Body of pancreas (tissue), 4 donors: ENCODE measurements around the gene NDUFA11. TPM values are rescaled to one million over a fixed set of nuclear protein-coding genes. Genes with fewer than 3 reads are reported as not detected.

Source experiments
- ATAC-seq: fragments of 150-250 bp; one replicate; pipeline ENCODE4 v1.9.1; 2016
- DNase-seq, 4 donors: peaks; one replicate each; pipeline ENCODE4 v3.0.0-alpha.2; 2019
- H3K27ac ChIP-seq, 4 donors: fragments of 200-600 bp; sonication (generic); 1 replicate in 3 of 4; 2 replicates in 1 of 4; pipeline versions ENCODE4 v1.5.1 to v1.6.1; 2016 to 2019; ENCODE audit warnings: mild to moderate bottlenecking in 1 of 4, mixed read lengths in 1 of 4, moderate library complexity in 1 of 4
- H3K27me3 ChIP-seq, 2 donors: fragments of 200-600 bp; sonication (generic); one replicate each; pipeline ENCODE4 v1.6.0; 2016; ENCODE audit warnings: mild to moderate bottlenecking in 1 of 2
- H3K36me3 ChIP-seq, 2 donors: fragments of 200-600 bp; sonication (generic); replicated peaks in 1 of 2; 2 replicates each; pipeline ENCODE4 v1.5.1; 2016; ENCODE audit warnings: low read depth in 2 of 2; ENCODE audit not compliant: insufficient read depth in 1 of 2
- H3K4me1 ChIP-seq: fragments of 200-600 bp; sonication (generic); one replicate; pipeline ENCODE4 v1.6.0; 2016
- H3K4me3 ChIP-seq, 2 donors: fragments of 200-600 bp; sonication (generic); 1 replicate in 1 of 2; 2 replicates in 1 of 2; pipeline ENCODE4 v1.5.1; 2016 to 2019
- H3K9me3 ChIP-seq, 3 donors: fragments of 200-600 bp; sonication (generic); 1 replicate in 2 of 3; 2 replicates in 1 of 3; pipeline ENCODE4 v1.5.1; 2016
- CTCF ChIP-seq, 7 experiments: fragments of 450-650 bp in 4 of 7; fragments of 200-600 bp in 3 of 7; sonication (generic) in 3 of 7; IDR thresholded peaks; one replicate each; pipeline ENCODE4 v1.5.1; 2016 to 2019; ENCODE audit warnings: antibody characterized with exemption in 7 of 7
- POLR2A ChIP-seq, 3 donors: fragments of 450-650 bp; IDR thresholded peaks; one replicate each; pipeline ENCODE4 v1.6.1; 2016; ENCODE audit warnings: antibody characterized with exemption in 3 of 3, mild to moderate bottlenecking in 2 of 3
- whole genome bisulfite sequencing, 2 donors: methylation state at CpG; one replicate each; pipeline ENCODE4 v1.1.5; 2017; 5-methylcytosine and 5-hydroxymethylcytosine counted together
- intact Hi-C: fragments of 100-400 bp; cut with DNase I; formaldehyde crosslinking; loops from one replicate; pipeline ENCODE4 v1.15.1; 2023
- total RNA-seq, 2 donors: library from RNA; depleted of rRNA; stranded (reverse); fragments of >200 nt; gene quantifications; one replicate each; pipeline ENCODE4 v1.1.0, GENCODE V29; 2016

Gene NDUFA11
- total RNA-seq, 2 donors from 2014 or later: 31.6 to 79.1 TPM

DNA sequence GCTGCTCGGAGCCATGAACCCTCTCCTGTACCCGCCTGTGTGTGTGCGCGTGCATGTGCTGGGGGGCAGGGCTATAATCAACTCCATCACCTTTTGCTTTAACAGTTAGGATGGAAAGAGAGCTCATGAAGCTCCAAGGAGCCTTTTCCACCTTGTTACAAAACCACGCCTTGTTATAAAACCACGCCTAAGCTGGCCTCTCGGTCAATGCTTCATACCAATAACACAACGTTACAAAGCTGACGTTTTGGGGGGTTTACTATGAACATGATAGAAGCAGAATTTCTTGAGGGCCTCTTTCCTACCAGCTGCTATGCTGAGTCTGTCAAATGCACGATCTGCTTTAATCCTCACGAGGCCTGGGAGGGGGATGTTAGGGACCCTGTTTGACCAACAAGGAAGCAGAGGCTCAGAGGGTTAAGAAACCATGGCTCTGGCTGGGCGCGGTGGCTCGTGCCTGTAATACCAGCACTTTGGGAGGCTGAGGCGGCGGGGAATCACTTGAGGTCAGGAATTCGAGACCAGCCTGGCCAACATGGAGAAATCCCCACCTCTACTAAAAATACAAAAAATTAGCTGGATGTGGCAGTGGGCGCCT, 22.3 kb upstream of the NDUFA11 start:
- no peak overlapping the region for H3K4me3 ChIP-seq

DNA sequence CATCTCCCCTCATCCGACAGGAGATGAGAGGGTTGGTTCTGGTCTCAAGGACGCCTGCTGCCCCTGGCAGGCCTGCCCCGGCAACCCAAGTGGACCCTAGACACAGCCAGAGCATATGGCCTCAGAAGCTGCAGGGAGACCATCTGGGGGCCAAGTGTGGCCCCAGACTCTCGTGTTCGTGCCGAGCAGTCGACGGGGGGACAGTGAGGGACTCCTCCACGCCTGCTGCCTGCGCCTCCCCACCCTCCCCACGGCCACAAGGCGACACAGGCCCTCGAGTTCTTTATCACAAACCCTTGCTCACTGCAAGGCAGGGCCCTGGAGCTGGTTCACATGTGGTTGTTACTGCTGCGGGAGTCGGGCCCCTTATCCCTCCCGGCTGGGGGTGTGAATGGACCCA, 19.8 kb upstream of the NDUFA11 start:
- DNase-seq (no peak), ATAC-seq (no peak)
- Histone ChIP-seq H3K27ac (no peak overlapping the region), H3K4me1 (no peaks in the 10 kb centered on the region), H3K4me3 (no peak overlapping the region), H3K27me3 (no peaks in the 10 kb centered on the region), H3K36me3 (peaks cover 13 to 49% of the 10 kb centered on the region in 2 donors), H3K9me3 (no peaks in the 10 kb centered on the region)
- no peak for TF ChIP-seq CTCF (IDR thresholded peaks at IDR 0.05)
- no peak for TF ChIP-seq POLR2A (IDR thresholded peaks at IDR 0.05)
- 93 to 100% methylated on average over 1 to 16 of the region's 16 CpGs for WGBS, 2 donors
- intact Hi-C loops: no loop called here

More for the DNA sequence above, 22.3 kb upstream of the NDUFA11 start:
- intact Hi-C loops: no loop called here
- H3K36me3 ChIP-seq: peaks cover 16 to 56% of the 10 kb centered on the region in 2 donors
- H3K4me1 ChIP-seq: no peaks in the 10 kb centered on the region
- no peak for DNase-seq
- 94 to 98% methylated on average over 18 of the region's 18 CpGs for WGBS, 2 donors
- H3K27me3 ChIP-seq: no peaks in the 10 kb centered on the region
- no peak overlapping the region for H3K27ac ChIP-seq
- TF ChIP-seq POLR2A (IDR thresholded peaks at IDR 0.05) (no peak), CTCF (IDR thresholded peaks at IDR 0.05) (no peak)
- no peaks in the 10 kb centered on the region for H3K9me3 ChIP-seq
- ATAC-seq: no peak

GRCh38 chr19:5922161-5922545, 18.6 kb upstream of the NDUFA11 start:
- ATAC-seq: no peak
- Histone ChIP-seq H3K36me3 (peaks cover 13 to 49% of the 10 kb centered on the region in 2 donors), H3K4me3 (no peak overlapping the region), H3K27me3 (no peaks in the 10 kb centered on the region), H3K4me1 (no peaks in the 10 kb centered on the region), H3K27ac (no peak overlapping the region), H3K9me3 (no peaks in the 10 kb centered on the region)
- TF ChIP-seq CTCF (IDR thresholded peaks at IDR 0.05): no peak
- TF ChIP-seq POLR2A (IDR thresholded peaks at IDR 0.05): no peak
- 89 to 94% methylated on average over 12 of the region's 12 CpGs for WGBS, 2 donors
- no peak for DNase-seq
- intact Hi-C loops: no loop called here

DNA sequence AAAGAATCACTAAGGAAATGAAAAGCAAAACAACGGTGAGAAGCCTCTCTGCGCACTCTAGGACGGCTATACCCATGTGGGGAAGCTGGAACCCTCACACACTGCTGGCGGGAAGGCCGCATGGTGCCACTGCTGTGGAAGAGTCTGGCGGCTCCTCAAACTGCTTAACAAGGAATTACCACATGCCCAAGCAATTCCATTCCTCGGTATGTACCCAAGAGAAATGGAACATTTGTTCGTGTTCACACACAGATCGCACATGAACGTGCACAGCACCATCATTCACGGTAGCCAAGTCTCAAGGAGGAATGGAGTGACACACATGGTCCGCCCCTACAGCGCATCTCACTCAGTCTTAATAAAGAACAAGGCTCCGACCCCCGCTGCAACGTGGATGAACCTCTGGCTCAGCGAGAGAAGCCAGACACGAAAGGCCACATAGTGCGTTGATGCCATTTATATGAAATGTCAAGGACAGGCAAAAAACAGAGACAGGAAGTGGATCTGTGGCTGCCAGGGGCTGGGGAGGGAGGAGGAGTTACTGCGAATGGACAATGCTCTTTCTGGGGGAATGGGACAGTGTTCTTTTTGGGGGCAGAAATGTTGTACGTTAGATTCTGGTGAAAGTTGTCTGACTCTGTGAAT, 18.0 kb upstream of the NDUFA11 start:
- WGBS, 2 donors: 83% methylated on average over 21 of the region's 21 CpGs
- Histone ChIP-seq H3K4me3 (no peak overlapping the region), H3K27me3 (no peaks in the 10 kb centered on the region), H3K9me3 (no peaks in the 10 kb centered on the region), H3K36me3 (peaks cover 13 to 53% of the 10 kb centered on the region in 2 donors), H3K27ac (no peak overlapping the region), H3K4me1 (no peaks in the 10 kb centered on the region)
- ATAC-seq (no peak), DNase-seq (no peak)
- intact Hi-C loops: no loop called here
- TF ChIP-seq CTCF (IDR thresholded peaks at IDR 0.05) (no peak), POLR2A (IDR thresholded peaks at IDR 0.05) (no peak)
